GM23338 (cell line): ENCODE data around the gene PCGF3. TPM values are rescaled to one million over a fixed set of nuclear protein-coding genes. Genes with fewer than 3 reads are reported as not detected.
"Not testable (repeated sequence)": the region's sequence is repeated elsewhere in the genome, so short reads cannot be mapped to it uniquely, and the experiment has no call there.

Experiments
- ATAC-seq: fragments of 200-7000 bp; cut with Tn5 transposase; 3 replicates; pipeline ENCODE4 v1.9.1; 2020
- DNase-seq: peaks from one replicate; pipeline ENCODE4 v3.0.0-alpha.2; 2015; ENCODE audit warnings: low spot score
- H2AFZ ChIP-seq: fragments of 200-600 bp; sonication (generic); 2 replicates; pipeline ENCODE4 v1.8.0; 2016; ENCODE audit warnings: antibody characterized with exemption, mild to moderate bottlenecking, moderate library complexity
- H3F3A ChIP-seq: fragments of 200-600 bp; sonication (generic); replicated peaks from 2 replicates; pipeline ENCODE4 v1.8.0; 2017; ENCODE audit warnings: antibody characterized with exemption, mixed run types, low read depth
- H3K27ac ChIP-seq: fragments of 200-600 bp; sonication (generic); 2 replicates; pipeline ENCODE4 v1.6.1; 2016; ENCODE audit warnings: low read depth
- H3K27me3 ChIP-seq: fragments of 200-600 bp; sonication (generic); 2 replicates; pipeline ENCODE4 v1.8.0; 2016; ENCODE audit warnings: mild to moderate bottlenecking, mixed run types, moderate library complexity; ENCODE audit not compliant: insufficient read depth
- H3K36me3 ChIP-seq: fragments of 200-600 bp; sonication (generic); 2 replicates; pipeline ENCODE4 v1.8.0; 2016; ENCODE audit warnings: mild to moderate bottlenecking; ENCODE audit not compliant: insufficient read depth
- H3K4me1 ChIP-seq: fragments of 200-600 bp; sonication (generic); 2 replicates; pipeline ENCODE4 v1.8.0; 2016; ENCODE audit warnings: mild to moderate bottlenecking, moderate library complexity; ENCODE audit not compliant: insufficient read depth
- H3K4me2 ChIP-seq: fragments of 200-600 bp; sonication (generic); 2 replicates; pipeline ENCODE4 v1.7.1; 2017; ENCODE audit warnings: mixed run types
- H3K4me3 ChIP-seq: fragments of 200-600 bp; sonication (generic); 2 replicates; pipeline ENCODE4 v1.6.1; 2016; ENCODE audit warnings: mixed run types
- H3K79me2 ChIP-seq: fragments of 200-600 bp; sonication (generic); replicated peaks from 2 replicates; pipeline ENCODE4 v1.8.0; 2017; ENCODE audit warnings: mild to moderate bottlenecking; ENCODE audit not compliant: insufficient read depth
- H3K9me2 ChIP-seq: fragments of 200-600 bp; sonication (generic); 2 replicates; pipeline ENCODE4 v1.8.0; 2017; ENCODE audit not compliant: insufficient read depth
- H4K20me1 ChIP-seq: fragments of 200-600 bp; sonication (generic); replicated peaks from 2 replicates; pipeline ENCODE4 v1.8.0; 2017; ENCODE audit warnings: mild to moderate bottlenecking; ENCODE audit not compliant: insufficient read depth
- H3K27ac Mint-ChIP-seq: 2 replicates; pipeline ENCODE4 v1.8.0; 2020; ENCODE audit warnings: inconsistent platforms, mild to moderate bottlenecking, moderate library complexity, mixed read lengths
- H3K27me3 Mint-ChIP-seq: 3 replicates; pipeline ENCODE4 v1.8.0; 2022; ENCODE audit warnings: low read depth, mild to moderate bottlenecking, moderate library complexity, mixed read lengths, inconsistent platforms; ENCODE audit not compliant: insufficient read depth, poor library complexity
- H3K36me3 Mint-ChIP-seq: 3 replicates; pipeline ENCODE4 v1.8.0; 2021; ENCODE audit warnings: low read depth, mild to moderate bottlenecking, inconsistent platforms, moderate library complexity, mixed read lengths
- H3K4me1 Mint-ChIP-seq: 3 replicates; pipeline ENCODE4 v1.8.0; 2020; ENCODE audit warnings: mild to moderate bottlenecking, inconsistent platforms, mixed read lengths
- H3K4me3 Mint-ChIP-seq: 3 replicates; pipeline ENCODE4 v1.8.0; 2021; ENCODE audit warnings: moderate library complexity, mild to moderate bottlenecking, inconsistent platforms, mixed read lengths
- H3K9me3 Mint-ChIP-seq: 3 replicates; pipeline ENCODE4 v1.8.0; 2020; ENCODE audit warnings: moderate library complexity, mild to moderate bottlenecking, inconsistent platforms, mixed read lengths
- ETS1 ChIP-seq: IDR thresholded peaks from 2 replicates; pipeline ENCODE4 v1.6.1; 2016; ENCODE audit warnings: antibody characterized with exemption
- EZH2 ChIP-seq: fragments of 200-600 bp; sonication (generic); IDR thresholded peaks from one replicate; pipeline ENCODE4 v1.8.0; 2017; ENCODE audit warnings: antibody characterized with exemption, mild to moderate bottlenecking, low read depth; ENCODE audit not compliant: unreplicated experiment
- EZH2phosphoT487 ChIP-seq: fragments of 200-600 bp; sonication (generic); IDR thresholded peaks from one replicate; pipeline ENCODE4 v1.8.1; 2018; ENCODE audit warnings: antibody characterized with exemption; ENCODE audit not compliant: unreplicated experiment
- REST ChIP-seq: IDR thresholded peaks from one replicate; pipeline ENCODE4 v1.6.1; 2018; ENCODE audit warnings: antibody characterized with exemption; ENCODE audit not compliant: unreplicated experiment
- STAT1 ChIP-seq: IDR thresholded peaks from one replicate; pipeline ENCODE4 v1.6.1; 2016; ENCODE audit warnings: antibody characterized with exemption; ENCODE audit not compliant: unreplicated experiment
- ZNF114 ChIP-seq: fragments of 250-450 bp; sonication (Bioruptor Pico); IDR thresholded peaks from 2 replicates; pipeline ENCODE4 v1.5.0; 2020; ENCODE audit warnings: mild to moderate bottlenecking, moderate library complexity
- ZNF331 ChIP-seq: fragments of 250-450 bp; sonication (Bioruptor Pico); IDR thresholded peaks from 2 replicates; pipeline ENCODE4 v1.5.0; 2020; ENCODE audit warnings: low read depth, mild to moderate bottlenecking, moderate library complexity
- polyA plus RNA-seq: library from polyadenylated mRNA; unstranded; fragments of >200 nt; fragmentation: Nextera tagmentation; extraction: Ambion mirVana; gene quantifications from 2 replicates; pipeline ENCODE4 v1.2.1, GENCODE V29; 2016
- total RNA-seq: library from RNA; depleted of rRNA; stranded (reverse); fragments of >200 nt; shearing (Covaris generic); gene quantifications from 2 replicates; pipeline ENCODE4 v1.2.3, GENCODE V29; 2014

PCGF3 gene
- total and polyA plus RNA-seq, 2 experiments from 2014 or later, result 33.1 to 49.0 TPM

- TF ChIP-seq REST, result no peak
Measured at GRCh38 chr4:754221-755120, 48.8 kb downstream of the PCGF3 start (continued).

- Mint-ChIP-seq H3K27me3 (peaks cover 5% of the 10 kb centered on the region), H3K36me3 (peaks cover 63% of the 10 kb centered on the region), H3K4me1 (no peaks in the 10 kb centered on the region; the same call in 2 of the 3 replicates), H3K4me3 (no peak overlapping the region), H3K9me3 (peaks cover 18% of the 10 kb centered on the region), H3K27ac (no peak overlapping the region)
- H2AFZ ChIP-seq, result no peak overlapping the region
- peaks cover 22% of the 10 kb centered on the region for H4K20me1 ChIP-seq
- H3F3A ChIP-seq, result no peaks in the 10 kb centered on the region
- no peaks in the 10 kb centered on the region for H3K9me2 ChIP-seq
- DNase-seq (no peak), ATAC-seq (no peak)
- no peaks in the 10 kb centered on the region for H3K27me3 ChIP-seq
- peaks cover 6% of the 10 kb centered on the region for H3K36me3 ChIP-seq
- H3K4me1 ChIP-seq, result no peaks in the 10 kb centered on the region
- no peak overlapping the region for H3K4me3 ChIP-seq
- no peak overlapping the region for H3K27ac ChIP-seq
- H3K4me2 ChIP-seq, result no peak overlapping the region
- peaks cover 6% of the 10 kb centered on the region; the same call in 1 of the 2 replicates for H3K79me2 ChIP-seq
- no peak for TF ChIP-seq REST
- TF ChIP-seq EZH2phosphoT487, result no peak
- no peak for TF ChIP-seq STAT1
- no peak for TF ChIP-seq ETS1
- no peak for TF ChIP-seq ZNF114 (CRISPR knock-in tag)
- no peak for TF ChIP-seq ZNF331
- TF ChIP-seq EZH2, result no peak
Measured at GRCh38 chr4:757111-757510, 51.5 kb downstream of the PCGF3 start.

GRCh38 chr4:759810-760209 is 54.2 kb downstream of the PCGF3 start:
- ATAC-seq, H3K27ac ChIP-seq, H3K4me3 Mint-ChIP-seq, H2AFZ ChIP-seq, H3K36me3 ChIP-seq, H3F3A ChIP-seq, H3K4me1 ChIP-seq, H3K79me2 ChIP-seq, H3K4me3 ChIP-seq, H3K9me2 ChIP-seq, H3K27me3 ChIP-seq, H3K27ac Mint-ChIP-seq, H3K4me1 Mint-ChIP-seq, H3K4me2 ChIP-seq, DNase-seq: not testable (repeated sequence)
- peaks cover 10% of the 10 kb centered on the region for H3K27me3 Mint-ChIP-seq
- H3K36me3 Mint-ChIP-seq, result peaks cover 80% of the 10 kb centered on the region
- peaks cover 22% of the 10 kb centered on the region for H4K20me1 ChIP-seq
- H3K9me3 Mint-ChIP-seq, result peaks cover 22% of the 10 kb centered on the region
